MV-4-11 (cell line): ENCODE data around the gene RABGAP1L.
"Not testable (repeated sequence)": the region's sequence is repeated elsewhere in the genome, so short reads cannot be mapped to it uniquely, and the experiment has no call there.

ENCODE experiments used
- DNase-seq: peaks from one replicate; lab custom pipeline; 2025; lab: John Stamatoyannopoulos, UW

RABGAP1L gene

DNA sequence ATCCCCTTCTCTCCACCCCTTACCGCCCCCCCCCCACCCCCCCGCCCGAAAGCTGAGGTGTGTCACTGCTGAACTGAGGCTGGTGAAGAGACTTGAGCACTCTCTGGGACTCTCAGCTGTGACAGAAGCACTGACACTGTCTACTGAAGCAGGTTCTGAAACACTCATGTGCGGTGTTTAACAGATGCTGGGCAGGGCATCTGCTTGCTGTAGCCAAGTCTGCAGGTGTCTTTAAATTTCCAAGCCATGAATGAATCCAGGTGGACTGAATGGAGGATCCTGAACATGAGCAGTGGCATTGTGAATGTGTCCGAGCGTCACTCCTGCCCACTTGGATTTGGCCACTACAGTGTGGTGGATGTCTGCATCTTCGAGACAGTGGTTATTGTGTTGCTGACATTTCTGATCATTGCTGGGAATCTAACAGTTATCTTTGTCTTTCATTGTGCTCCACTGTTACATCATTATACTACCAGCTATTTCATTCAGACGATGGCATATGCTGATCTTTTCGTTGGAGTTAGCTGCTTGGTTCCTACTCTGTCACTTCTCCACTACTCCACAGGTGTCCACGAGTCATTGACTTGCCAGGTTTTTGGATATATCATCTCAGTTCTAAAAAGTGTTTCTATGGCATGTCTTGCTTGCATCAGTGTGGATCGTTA lies 288.7 kb downstream of the RABGAP1L start, which contains the start of gene GPR52:
Gene GPR52 (plus strand): TSS at position 99 of the 665 bp plus-strand sequence. CDS start 148 bp downstream, at position 247.
- DNase-seq, result no peak

DNA sequence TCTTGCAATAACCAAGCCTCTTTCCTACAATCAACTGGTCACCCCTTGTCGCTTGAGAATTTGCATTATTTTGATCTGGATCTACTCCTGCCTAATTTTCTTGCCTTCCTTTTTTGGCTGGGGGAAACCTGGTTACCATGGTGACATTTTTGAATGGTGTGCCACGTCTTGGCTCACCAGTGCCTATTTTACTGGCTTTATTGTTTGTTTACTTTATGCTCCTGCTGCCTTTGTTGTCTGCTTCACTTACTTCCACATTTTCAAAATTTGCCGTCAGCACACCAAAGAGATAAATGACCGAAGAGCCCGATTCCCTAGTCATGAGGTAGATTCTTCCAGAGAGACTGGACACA lies 289.2 kb downstream of the RABGAP1L start:
- DNase-seq, result no peak

DNA sequence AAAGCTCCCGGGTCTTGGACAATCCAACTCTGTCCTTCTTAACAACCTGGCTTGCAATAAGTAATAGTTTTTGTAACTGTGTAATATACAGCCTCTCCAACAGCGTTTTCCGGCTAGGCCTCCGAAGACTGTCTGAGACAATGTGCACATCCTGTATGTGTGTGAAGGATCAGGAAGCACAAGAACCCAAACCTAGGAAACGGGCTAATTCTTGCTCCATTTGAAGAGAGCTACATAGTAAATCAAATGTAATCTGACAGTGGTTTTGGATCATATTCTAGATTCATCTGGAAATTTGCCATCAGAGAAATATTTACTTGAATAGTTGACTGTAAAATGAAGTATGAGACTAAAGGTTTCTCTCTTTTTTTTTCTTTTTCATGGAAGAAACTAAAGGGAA lies 289.7 kb downstream of the RABGAP1L start:
- no peak for DNase-seq

DNA sequence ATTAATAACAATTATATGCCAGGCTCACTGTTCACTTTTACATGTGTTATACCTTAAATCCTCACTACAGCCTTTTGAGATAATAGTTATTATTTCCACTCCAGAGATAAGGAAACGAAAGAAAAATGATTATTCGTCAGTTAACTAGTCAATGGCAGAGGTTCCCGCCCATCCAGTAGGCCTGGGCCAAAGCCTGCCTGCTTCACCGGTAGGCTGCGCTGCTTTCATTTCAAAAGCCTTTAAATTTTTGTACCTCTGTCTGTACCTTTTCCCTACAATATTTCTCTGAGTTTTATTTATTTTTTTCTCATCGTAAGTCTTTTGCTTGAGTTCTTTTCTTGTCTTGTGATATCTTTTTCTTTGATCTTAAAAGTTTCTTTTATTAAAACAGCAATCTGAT lies 292.1 kb downstream of the RABGAP1L start:
- DNase-seq, result no peak

- DNase-seq, result no peak
Measured at GRCh38 chr1:174465855-174466254, 306.5 kb downstream of the RABGAP1L start.

DNA sequence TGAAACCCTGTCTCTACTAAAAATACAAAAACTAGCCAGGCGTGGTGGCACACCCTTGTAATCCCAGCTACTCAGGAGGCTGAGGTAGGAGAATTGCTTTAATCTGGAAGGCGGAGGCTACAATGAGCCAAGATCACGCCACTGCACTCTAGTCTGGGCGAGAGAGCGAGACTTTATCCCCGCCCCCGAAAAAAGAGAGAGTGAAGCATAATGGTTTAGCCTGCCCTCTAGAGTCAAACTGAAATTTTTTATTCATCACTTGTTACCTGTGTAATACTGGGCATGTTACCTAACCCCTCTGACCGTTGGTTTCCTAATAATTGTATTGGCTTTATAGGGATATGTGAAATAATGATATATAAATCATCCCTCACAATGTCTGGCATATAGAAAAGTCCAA lies 307.3 kb downstream of the RABGAP1L start:
- no peak for DNase-seq

GRCh38 chr1:174469052-174469451 lies 309.7 kb downstream of the RABGAP1L start:
- DNase-seq, result no peak

DNA sequence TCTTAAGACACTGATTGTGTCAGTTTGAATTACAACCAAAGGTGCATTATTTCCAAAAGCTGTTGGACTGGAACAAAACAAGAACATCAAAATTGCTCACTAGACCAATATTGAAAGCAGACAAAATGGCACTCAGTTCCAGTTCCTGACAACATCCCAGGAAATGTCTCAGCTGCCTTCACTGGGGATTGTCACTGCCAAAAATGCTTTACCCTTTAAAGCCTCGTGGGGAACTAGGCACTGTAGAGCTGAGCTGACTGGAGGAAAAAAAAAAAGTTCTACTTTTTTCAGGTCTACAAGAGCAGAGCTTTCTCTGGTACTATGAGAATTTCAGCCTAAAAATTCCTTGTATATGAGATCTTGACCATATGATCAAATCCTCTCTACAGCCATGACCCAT lies 310.4 kb downstream of the RABGAP1L start:
- no peak for DNase-seq

DNA sequence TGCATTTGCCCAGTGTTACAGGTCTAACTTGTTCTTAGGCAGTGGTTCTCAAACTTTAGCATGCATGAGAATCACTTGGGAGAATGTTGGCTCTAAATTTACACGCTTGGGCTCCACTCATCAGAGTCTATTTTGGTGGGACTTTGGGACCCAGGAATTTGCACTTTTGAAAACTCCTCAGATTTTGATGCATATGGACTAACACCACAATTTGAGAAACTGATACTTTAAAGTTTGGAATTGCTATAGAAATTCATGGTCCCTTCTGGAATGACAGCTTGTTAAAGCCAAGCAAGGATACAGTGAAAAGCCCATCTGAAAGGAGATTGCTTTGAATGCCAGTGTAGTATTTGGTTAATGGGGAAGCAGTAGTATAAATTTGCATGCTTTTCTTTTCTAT lies 320.0 kb downstream of the RABGAP1L start:
- DNase-seq, result no peak

DNA sequence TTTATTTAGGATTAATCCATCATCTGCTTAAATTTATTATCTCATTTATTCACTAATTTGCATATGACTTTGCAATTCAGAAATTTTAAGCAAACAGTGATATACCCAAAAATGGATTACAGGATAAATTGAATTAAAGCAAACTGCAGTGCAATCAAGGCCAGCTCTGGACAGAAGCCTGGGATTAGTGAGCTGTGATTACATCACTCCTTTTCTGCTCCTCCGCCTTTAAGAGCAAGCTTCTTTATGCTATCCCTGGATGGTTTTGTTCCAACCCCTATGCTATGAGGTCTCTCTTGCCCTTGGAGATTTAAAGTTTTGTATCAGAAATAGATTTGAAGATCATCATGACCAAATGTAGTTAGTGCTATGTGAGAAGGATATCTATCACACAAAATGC lies 321.0 kb downstream of the RABGAP1L start:
- no peak for DNase-seq

DNA sequence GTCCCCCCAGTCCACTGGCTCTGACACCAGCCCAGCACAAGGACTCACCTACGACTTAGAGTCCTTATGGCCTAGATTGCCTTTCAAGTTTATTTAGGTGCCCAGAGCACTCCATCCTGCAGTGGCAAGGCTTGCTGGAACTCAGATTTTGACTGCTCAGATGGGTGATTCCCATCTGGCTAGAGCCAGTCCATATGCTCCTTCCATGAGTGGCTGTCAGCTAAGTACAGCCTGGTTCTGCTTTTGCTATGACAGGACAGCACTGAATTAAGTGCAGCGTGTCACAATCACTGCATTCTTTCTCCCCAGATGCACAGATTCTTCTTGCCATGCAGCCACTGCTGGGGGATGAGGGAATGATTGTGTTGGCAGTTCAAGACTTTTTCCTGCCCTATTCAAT lies 332.3 kb downstream of the RABGAP1L start:
- peak; percentile 33 for DNase-seq

DNA sequence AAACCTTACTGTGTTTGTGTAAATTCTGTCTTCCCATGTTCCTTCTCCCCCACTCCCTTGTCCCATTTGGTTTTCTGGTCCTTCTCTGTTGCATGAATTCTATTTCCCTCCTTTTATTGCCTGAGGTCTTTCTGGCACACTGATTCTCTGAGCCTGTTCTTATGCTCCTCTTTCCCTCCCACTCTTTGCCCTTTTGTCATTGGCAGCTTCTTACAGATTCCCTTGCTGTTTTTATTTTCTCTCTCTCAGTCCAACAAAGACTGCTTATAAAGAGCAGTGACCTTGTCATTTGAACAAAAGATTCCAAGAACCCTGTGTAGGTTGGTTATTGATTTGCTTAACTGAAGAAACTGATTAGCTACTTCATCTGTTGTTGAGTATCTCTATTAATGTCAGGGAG lies 338.2 kb downstream of the RABGAP1L start:
- no peak for DNase-seq

DNA sequence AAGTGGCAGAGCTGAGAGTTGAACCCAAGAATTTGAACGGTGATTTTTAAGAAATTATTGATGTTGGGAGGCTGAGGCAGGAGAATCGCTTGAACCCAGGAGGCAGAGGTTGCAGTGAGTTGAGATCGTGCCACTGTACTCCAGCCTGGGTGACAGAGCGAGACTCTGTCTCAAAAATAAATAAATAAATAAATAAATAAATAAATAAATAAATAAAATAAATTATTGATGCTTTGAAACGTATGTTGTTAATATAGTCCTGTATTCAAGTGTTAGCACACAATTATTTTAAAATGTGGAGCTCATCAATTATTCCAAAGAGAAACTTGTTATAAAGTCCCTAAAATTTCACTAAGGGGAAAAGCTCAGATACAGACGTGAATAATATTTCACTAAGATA lies 357.4 kb downstream of the RABGAP1L start:
- not testable (repeated sequence) for DNase-seq

DNA sequence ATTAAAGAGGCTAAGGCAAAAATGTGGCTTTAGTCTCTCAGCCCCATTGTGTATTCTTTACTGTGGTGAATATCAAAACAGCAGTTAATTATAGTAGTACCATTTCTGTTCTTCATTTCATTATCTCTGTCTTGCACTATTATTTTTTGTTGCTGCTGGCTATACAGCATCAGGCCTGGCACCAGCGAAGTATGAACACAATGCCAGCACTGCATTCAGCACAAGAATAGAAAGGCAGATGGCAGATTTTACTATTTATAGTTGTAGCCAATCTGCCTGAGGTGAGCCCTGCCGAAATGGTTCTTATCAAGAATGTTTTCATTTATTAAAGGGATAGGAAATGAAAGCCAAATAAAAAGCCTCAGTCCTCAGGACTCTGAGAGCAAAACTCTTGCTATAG lies 360.5 kb downstream of the RABGAP1L start:
- DNase-seq, result no peak

DNA sequence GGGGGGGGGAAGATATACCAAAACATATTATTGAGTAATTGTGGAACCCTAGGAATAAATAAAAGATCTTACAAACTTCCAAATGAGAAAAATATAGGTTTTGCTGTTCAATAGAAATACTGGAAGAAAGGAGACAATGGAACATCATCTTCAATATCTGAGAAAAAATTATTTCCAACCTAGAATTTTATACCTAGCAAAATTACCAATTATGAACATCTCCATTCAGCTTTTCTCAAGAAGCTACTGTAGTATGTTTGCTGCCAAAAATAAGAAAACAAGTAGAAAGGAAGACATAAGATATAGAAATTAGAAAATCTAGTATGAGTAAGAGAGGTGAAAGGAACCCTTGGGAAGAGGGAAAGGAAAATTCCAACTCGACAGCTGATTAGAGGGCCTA lies 372.4 kb downstream of the RABGAP1L start:
- DNase-seq, result no peak

DNA sequence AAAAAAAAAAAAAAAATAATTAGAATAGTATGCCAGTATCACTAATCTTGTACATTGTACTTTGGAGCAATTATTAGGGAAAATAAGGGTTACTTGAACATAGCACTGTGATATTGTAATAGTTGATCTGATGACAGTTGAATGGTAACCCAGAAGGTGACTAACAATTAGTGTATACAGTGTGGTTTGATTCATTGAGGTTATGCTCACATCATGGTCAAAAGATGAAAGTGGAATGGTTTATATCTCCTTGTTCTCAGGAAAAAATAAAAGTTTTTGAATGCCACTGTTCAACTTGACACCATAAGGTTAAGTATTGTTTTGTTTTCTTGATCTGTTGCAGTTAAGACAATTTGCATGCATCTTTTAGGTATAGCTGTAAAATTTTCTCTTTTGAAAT lies 375.5 kb downstream of the RABGAP1L start:
- DNase-seq, result no peak

- DNase-seq, result no peak
Measured at GRCh38 chr1:174535207-174535606, 375.9 kb downstream of the RABGAP1L start.

GRCh38 chr1:174543421-174543820 lies 384.1 kb downstream of the RABGAP1L start:
- not testable (repeated sequence) for DNase-seq

DNA sequence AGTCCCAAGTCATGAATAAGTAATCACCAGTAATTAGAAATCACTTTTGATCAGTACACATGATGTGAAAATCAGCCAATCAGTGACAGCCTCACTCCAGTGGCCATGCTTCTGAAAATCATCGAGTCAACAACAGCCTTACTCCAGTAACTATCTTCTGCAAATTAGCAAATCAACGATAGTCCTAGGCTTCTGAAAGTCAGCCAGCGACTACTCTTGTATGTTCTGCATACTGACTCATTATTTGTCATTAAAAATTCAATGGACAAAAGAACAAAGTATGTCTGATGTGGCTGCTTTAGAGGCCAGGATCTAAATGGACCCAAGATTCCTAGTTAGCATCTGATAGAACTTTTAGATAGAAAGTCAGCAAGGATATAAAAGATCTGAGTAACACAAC lies 391.0 kb downstream of the RABGAP1L start:
- DNase-seq, result no peak

- no peak for DNase-seq
Measured at GRCh38 chr1:174556392-174556791, 397.1 kb downstream of the RABGAP1L start.

GRCh38 chr1:174568551-174568950 lies 409.2 kb downstream of the RABGAP1L start:
- no peak for DNase-seq

DNA sequence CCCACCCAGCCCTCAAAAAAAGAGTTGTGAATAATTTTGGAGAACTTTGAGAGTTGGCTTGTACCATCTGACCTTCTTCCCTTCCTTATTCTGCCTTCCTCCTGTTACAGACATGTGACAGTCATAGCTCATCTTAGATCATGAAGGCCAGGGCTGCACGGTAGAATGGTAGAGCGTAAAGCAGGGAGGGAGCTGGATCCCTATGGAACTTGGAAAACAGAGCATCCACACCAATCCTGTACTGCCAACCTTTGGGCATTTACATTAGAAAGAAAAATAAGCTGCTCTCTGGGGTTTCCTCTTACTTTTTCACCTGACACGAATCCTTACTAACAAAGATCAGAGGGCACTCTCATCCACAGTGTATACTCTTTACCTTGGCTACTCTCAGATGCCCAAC lies 409.9 kb downstream of the RABGAP1L start:
- DNase-seq, result no peak

DNA sequence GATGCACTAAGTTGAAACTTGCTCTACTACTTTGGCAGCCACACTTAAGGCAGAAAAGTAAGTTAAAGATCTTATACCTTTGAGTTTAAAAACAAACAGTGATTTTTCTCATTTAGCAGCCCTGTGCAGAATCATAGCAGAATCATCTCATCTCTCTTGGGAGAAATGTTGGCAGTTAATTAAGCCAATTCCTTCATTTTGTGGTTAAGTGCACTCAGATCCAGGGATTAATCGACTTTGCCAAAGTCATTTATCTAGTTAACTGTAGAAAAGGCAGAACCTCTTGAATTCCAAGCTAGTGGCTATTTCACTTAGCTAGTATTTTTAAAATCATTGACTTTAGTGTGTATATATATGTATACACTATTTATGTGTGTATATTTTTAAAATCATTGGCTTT lies 413.5 kb downstream of the RABGAP1L start:
- no peak for DNase-seq

DNA sequence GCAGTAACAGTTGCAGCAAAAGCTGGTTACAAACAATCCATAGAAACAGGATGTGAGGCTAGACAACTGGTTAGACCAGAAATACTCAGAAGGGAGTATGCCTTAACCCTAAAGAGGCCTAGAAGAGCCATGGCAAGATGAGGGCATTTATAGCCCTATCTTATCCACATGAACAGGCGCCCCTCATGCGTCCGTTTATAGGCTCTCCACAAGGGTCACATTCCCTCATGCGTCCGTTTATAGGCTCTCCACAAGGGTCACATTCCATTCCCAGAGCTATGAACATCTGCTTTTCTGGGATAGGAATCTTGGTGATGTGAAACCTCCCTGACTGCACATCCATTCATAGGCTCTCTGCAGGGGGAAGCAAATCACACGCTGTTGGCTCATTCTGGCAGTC lies 416.8 kb downstream of the RABGAP1L start:
- not testable (repeated sequence) for DNase-seq

DNA sequence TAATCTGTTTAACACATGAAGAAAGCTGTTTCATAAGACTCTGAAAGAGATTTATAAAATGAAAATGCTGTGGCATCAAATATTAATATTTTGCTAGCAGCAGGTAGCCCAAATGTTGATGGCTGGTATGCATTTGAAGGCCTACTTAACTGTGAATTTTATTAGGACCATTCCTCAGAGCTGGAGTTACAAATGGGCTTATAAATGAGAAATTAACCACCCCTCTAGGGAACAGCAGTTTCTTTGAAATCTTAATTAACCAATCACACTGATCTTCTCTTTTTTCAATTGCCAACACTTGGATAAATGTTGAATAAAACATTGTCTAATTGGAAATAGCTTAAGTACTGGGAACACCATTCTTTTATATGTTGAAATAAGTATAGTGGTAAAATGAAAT lies 418.4 kb downstream of the RABGAP1L start:
- no peak for DNase-seq
